DOHH2 (cell line): ENCODE data around the gene CNNM3.

ENCODE experiments used
- H3F3A ChIP-seq: fragments of 200-600 bp; sonication (generic), shearing (Covaris generic); 2 replicates; pipeline ENCODE4 v1.6.0; 2016; ENCODE audit warnings: antibody characterized with exemption, mild to moderate bottlenecking; ENCODE audit not compliant: control insufficient read depth, insufficient read depth
- H3K27ac ChIP-seq: fragments of 200-600 bp; sonication (generic); 2 replicates; pipeline ENCODE4 v1.5.1; 2014; ENCODE audit warnings: low read depth, mild to moderate bottlenecking, low read length, moderate library complexity
- H3K27me3 ChIP-seq: fragments of 200-600 bp; sonication (generic); 2 replicates; pipeline ENCODE4 v1.6.1; 2014; ENCODE audit warnings: mild to moderate bottlenecking, low read length, mixed read lengths; ENCODE audit not compliant: control insufficient read depth
- H3K36me3 ChIP-seq: fragments of 200-600 bp; sonication (generic); 2 replicates; pipeline ENCODE4 v1.6.1; 2014; ENCODE audit warnings: mild to moderate bottlenecking, low read length, moderate library complexity, mixed read lengths; ENCODE audit not compliant: control insufficient read depth
- H3K4me1 ChIP-seq: fragments of 200-600 bp; sonication (generic); 2 replicates; pipeline ENCODE4 v1.6.1; 2014; ENCODE audit warnings: mild to moderate bottlenecking, low read length, mixed read lengths; ENCODE audit not compliant: control insufficient read depth
- H3K4me2 ChIP-seq: fragments of 200-600 bp; sonication (generic); 2 replicates; pipeline ENCODE4 v1.6.0; 2014; ENCODE audit warnings: mild to moderate bottlenecking, low read length, moderate library complexity
- H3K4me3 ChIP-seq: fragments of 200-600 bp; sonication (generic); 2 replicates; pipeline ENCODE4 v1.5.1; 2014; ENCODE audit warnings: mild to moderate bottlenecking, low read length, mixed read lengths
- H3K79me2 ChIP-seq: fragments of 200-600 bp; sonication (generic); 2 replicates; pipeline ENCODE4 v1.6.1; 2014; ENCODE audit warnings: mild to moderate bottlenecking, low read length, mixed read lengths; ENCODE audit not compliant: control insufficient read depth
- H3K9me2 ChIP-seq: fragments of 200-600 bp; sonication (generic); replicated peaks from 2 replicates; pipeline ENCODE4 v1.6.1; 2014; ENCODE audit warnings: mild to moderate bottlenecking, low read length, mixed read lengths; ENCODE audit not compliant: control insufficient read depth
- H3K9me3 ChIP-seq: fragments of 200-600 bp; sonication (generic); 2 replicates; pipeline ENCODE4 v1.6.1; 2014; ENCODE audit warnings: antibody characterized with exemption, low read length, mixed read lengths; ENCODE audit not compliant: control insufficient read depth, insufficient read depth
- H4K20me1 ChIP-seq: fragments of 200-600 bp; sonication (generic); 2 replicates; pipeline ENCODE4 v1.6.0; 2014; ENCODE audit warnings: low read depth, mild to moderate bottlenecking, antibody characterized with exemption, low read length, moderate library complexity; ENCODE audit not compliant: control insufficient read depth, insufficient read depth
- EZH2phosphoT487 ChIP-seq: fragments of 200-600 bp; sonication (generic); IDR thresholded peaks from 2 replicates; pipeline ENCODE4 v1.6.1; 2017; ENCODE audit warnings: borderline replicate concordance, mild to moderate bottlenecking, antibody characterized with exemption, low read length, moderate library complexity, mixed read lengths
- TF ChIP-seq, protein P1 (sequence below): fragments of 200-600 bp; sonication (generic); IDR thresholded peaks from one replicate; pipeline ENCODE4 v1.5.1; 2014; ENCODE audit warnings: antibody characterized with exemption, mild to moderate bottlenecking, low read depth, low read length; ENCODE audit not compliant: poor library complexity, severe bottlenecking

Gene CNNM3

DNA sequence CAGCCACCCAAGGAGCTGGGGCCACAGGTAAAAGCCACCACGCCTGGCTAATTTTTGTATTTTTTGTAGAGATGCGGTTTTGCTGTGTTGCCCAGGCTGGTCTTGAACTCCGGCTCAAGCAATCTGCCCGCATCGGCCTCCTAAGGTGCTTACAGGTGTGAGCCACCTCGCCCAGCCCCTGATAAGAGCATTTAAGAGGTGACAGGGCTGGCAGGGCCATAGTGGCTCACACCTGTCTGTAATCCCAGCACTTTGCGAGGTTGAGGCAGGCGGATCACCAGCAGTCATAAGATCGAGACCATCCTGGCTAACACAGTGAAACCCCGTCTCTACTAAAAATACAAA lies 9.0 kb upstream of the CNNM3 start:
- peak overlapping the region; percentile 72 for H3K4me2 ChIP-seq
- H3K36me3 ChIP-seq = no peaks in the 10 kb centered on the region; the same call in 1 of the 2 replicates
- H3K27ac ChIP-seq = peak overlapping the region; percentile 81
- no peak for TF ChIP-seq EZH2phosphoT487
- TF ChIP-seq, protein P1, sequence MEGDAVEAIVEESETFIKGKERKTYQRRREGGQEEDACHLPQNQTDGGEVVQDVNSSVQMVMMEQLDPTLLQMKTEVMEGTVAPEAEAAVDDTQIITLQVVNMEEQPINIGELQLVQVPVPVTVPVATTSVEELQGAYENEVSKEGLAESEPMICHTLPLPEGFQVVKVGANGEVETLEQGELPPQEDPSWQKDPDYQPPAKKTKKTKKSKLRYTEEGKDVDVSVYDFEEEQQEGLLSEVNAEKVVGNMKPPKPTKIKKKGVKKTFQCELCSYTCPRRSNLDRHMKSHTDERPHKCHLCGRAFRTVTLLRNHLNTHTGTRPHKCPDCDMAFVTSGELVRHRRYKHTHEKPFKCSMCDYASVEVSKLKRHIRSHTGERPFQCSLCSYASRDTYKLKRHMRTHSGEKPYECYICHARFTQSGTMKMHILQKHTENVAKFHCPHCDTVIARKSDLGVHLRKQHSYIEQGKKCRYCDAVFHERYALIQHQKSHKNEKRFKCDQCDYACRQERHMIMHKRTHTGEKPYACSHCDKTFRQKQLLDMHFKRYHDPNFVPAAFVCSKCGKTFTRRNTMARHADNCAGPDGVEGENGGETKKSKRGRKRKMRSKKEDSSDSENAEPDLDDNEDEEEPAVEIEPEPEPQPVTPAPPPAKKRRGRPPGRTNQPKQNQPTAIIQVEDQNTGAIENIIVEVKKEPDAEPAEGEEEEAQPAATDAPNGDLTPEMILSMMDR = no peak
- H3K9me3 ChIP-seq = no peaks in the 10 kb centered on the region
- peak overlapping the region; percentile 46 for H3K4me3 ChIP-seq
- peaks cover 12% of the 10 kb centered on the region for H3F3A ChIP-seq
- H3K79me2 ChIP-seq = no peaks in the 10 kb centered on the region
- peaks cover 51% of the 10 kb centered on the region for H3K4me1 ChIP-seq
- H4K20me1 ChIP-seq = no peaks in the 10 kb centered on the region
- no peaks in the 10 kb centered on the region for H3K27me3 ChIP-seq
- no peaks in the 10 kb centered on the region for H3K9me2 ChIP-seq

GRCh38 chr2:96808176-96808837 lies 7.8 kb upstream of the CNNM3 start:
- Histone ChIP-seq H3K27ac (no peak overlapping the region), H3K9me3 (no peaks in the 10 kb centered on the region), H3K4me1 (peaks cover 51% of the 10 kb centered on the region), H4K20me1 (no peaks in the 10 kb centered on the region), H3K79me2 (no peaks in the 10 kb centered on the region), H3K36me3 (no peaks in the 10 kb centered on the region; the same call in none of the 2 replicates), H3K27me3 (no peaks in the 10 kb centered on the region), H3K4me3 (no peak overlapping the region), H3K9me2 (no peaks in the 10 kb centered on the region), H3K4me2 (no peak overlapping the region), H3F3A (peaks cover 12% of the 10 kb centered on the region)
- TF ChIP-seq, protein P1 = no peak
- no peak for TF ChIP-seq EZH2phosphoT487

DNA sequence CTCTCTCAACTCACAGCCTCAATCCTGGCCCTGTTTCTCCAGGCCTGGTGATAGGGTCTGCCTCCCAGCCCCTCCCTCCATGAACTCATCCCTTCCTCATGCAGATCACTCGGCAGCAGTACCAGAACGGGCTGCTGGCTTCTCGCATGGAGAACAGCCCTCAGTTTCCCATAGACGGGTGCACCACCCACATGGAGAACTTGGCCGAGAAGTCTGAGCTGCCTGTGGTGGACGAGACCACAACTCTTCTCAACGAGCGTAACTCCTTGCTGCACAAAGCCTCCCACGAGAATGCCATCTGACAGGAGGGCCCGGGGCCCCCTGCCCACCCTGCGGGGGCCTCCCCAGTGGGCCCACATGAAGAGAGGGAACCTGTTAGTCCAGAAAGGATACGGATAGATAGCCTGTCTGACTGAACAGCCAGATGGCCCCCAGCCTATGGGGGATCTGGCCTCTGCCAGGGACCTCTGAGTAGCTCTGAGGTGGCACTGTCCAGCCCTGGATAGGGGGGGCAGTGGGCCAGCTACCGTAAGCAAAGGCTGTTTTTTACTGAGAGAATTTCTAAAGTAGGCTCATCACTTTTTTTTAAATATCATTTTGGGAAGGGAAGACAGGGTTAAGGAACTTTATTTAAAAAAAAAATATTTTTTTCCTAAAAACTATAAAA lies 6.7 kb upstream of the CNNM3 start:
- H3F3A ChIP-seq = peaks cover 12% of the 10 kb centered on the region
- no peak overlapping the region for H3K4me2 ChIP-seq
- H3K27ac ChIP-seq = no peak overlapping the region
- H3K4me1 ChIP-seq = peaks cover 51% of the 10 kb centered on the region
- no peaks in the 10 kb centered on the region for H3K79me2 ChIP-seq
- TF ChIP-seq EZH2phosphoT487 = no peak
- TF ChIP-seq, protein P1 = no peak
- H3K9me2 ChIP-seq = no peaks in the 10 kb centered on the region
- H3K4me3 ChIP-seq = no peak overlapping the region
- H4K20me1 ChIP-seq = no peaks in the 10 kb centered on the region
- no peaks in the 10 kb centered on the region for H3K27me3 ChIP-seq
- no peaks in the 10 kb centered on the region for H3K9me3 ChIP-seq
- no peaks in the 10 kb centered on the region; the same call in none of the 2 replicates for H3K36me3 ChIP-seq
